Measurements from ENCODE around the gene TSHZ3.
A peak's percentile ranks its signal among the peaks of the same experiment; 100 is the strongest.

TSHZ3 gene, protein sequence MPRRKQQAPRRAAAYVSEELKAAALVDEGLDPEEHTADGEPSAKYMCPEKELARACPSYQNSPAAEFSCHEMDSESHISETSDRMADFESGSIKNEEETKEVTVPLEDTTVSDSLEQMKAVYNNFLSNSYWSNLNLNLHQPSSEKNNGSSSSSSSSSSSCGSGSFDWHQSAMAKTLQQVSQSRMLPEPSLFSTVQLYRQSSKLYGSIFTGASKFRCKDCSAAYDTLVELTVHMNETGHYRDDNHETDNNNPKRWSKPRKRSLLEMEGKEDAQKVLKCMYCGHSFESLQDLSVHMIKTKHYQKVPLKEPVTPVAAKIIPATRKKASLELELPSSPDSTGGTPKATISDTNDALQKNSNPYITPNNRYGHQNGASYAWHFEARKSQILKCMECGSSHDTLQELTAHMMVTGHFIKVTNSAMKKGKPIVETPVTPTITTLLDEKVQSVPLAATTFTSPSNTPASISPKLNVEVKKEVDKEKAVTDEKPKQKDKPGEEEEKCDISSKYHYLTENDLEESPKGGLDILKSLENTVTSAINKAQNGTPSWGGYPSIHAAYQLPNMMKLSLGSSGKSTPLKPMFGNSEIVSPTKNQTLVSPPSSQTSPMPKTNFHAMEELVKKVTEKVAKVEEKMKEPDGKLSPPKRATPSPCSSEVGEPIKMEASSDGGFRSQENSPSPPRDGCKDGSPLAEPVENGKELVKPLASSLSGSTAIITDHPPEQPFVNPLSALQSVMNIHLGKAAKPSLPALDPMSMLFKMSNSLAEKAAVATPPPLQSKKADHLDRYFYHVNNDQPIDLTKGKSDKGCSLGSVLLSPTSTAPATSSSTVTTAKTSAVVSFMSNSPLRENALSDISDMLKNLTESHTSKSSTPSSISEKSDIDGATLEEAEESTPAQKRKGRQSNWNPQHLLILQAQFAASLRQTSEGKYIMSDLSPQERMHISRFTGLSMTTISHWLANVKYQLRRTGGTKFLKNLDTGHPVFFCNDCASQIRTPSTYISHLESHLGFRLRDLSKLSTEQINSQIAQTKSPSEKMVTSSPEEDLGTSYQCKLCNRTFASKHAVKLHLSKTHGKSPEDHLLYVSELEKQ

DNA sequence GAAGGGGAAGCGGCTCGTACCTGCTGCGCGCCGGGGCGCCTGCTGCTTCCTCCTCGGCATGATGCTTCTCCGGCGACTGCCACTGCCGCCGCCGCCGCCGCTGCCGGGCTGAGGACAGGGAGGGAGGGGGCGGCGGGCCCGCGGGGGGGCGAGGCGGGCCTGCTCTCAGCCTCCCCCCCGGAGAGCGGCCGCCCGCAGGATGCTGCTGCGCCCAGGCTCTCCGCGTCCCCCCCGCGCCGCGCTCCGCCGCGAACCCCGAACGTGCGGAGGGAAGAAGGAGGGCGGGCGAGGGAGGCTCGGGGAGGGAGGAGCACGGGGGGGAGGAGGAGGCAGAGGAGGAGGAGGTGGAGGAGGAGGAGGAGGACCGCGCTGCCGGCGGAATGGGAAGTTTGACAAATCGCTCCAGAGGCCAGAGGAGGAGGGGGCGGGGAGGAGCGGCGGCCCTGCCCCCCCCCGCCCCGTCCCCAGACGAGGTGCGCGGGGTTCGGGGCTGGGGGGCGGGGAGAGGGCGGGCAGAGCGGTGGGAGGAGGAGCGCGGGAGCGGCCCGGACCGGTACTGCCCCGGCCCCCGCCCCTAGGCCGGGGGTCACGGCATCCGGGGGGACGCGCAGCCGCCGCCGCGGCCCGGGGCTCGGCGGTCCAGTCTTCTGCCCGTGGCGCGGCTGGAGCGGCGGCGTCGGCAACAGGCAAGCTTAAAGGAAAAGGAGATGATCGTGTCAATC lies at the start of gene TSHZ3:
Gene TSHZ3, minus strand, starts transcription at position 277 of the 722 bp plus-strand sequence. Its CDS starts 217 bp downstream, at position 60.
- DNase-seq, result peak; percentile 50

DNA sequence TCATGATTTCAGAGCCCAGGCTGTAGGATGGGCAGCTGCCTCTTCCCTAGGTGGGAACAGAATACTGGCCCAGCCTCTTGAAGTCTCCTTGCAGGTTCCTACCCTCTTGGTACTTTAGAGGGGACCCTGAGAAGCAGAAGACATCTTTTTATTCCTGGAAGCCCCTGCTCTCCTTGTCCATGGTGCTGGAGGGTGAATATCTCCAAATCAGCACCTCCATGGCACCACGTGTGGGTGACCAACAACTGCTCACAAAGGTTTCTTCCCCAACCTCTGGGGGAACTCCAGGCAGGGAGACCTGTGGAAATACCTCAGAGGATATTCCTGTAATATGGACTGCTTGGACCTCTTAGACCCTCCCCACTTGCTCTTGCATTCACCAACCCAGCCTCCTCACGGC lies 48.1 kb upstream of the TSHZ3 start:
- no peak for DNase-seq

DNA sequence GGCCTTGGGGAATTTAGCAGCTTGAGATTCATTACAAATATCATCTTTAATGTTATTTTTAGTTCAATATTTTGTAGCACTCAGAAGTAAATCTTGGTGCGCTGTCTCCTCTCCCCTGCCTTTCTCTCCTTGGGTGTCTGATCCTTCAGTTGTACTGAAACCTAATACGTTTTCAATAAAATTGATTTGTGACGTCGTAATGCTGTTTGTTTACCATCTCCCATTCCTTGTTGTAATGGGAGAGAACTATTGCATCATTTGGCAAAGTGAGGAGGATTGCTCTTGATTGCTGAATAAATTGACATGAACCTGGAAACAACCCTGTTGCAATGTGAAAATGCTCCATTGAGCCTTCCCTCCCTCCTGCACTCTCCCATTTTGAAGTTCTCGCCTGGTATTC lies 43.2 kb upstream of the TSHZ3 start:
- DNase-seq, result no peak

DNA sequence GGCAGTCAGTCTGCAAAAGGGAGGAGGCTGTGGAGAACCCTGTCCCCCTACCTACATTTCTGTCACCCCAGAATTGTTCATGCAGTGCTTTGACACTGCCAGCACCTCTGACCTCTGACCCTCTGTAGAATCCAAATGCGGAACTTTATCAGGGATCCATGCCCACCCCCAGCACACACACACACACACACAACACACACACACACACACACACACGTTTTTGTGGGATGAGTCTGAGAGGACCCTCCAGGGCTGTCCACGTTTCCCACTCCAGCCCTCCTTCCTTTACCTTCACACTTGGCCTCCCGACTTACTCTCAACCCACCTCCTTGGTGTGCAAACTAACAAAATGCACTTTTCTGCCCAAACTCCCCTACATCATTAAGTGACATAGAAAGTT lies 42.3 kb upstream of the TSHZ3 start:
- no peak for DNase-seq

DNA sequence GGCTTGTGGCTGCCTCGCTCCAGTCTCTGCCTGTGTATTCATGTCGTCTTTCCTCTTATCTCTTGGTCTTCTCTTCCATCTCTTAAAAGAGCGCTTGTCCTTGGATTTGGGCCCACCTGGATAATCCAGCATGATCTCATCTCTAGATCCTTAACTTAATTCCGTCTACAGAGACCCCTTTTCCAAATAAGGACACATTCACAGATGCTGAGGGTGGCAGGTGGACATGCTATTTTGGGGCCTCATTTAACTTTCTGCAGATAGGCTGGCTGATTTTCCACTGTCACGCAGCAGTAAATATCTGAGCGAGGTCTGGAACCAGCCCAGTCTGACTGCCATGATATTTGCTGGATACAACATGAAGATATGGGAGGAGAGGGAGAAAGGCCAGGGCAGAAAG lies 41.5 kb upstream of the TSHZ3 start:
- DNase-seq, result no peak

DNA sequence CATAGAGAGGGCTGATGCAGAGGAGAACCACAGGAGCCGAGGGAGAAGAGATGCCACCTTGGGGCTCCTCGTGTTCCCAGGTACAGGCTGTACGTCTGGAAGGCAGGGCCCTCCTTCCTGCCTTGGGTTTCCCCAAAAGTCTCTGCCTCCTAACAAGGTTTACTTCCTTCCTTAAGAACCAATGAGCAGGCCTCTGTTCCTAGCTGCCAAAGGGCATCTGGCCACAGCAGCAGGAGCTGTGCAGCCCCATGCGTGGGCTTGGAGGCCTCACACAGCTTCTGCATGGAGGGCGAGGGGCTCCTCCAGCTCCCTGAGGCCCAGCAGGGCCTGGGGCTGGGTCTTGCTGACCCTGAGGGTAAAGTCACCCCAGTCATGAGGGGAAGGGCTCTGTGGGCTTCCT lies 40.6 kb upstream of the TSHZ3 start:
- no peak for DNase-seq

DNA sequence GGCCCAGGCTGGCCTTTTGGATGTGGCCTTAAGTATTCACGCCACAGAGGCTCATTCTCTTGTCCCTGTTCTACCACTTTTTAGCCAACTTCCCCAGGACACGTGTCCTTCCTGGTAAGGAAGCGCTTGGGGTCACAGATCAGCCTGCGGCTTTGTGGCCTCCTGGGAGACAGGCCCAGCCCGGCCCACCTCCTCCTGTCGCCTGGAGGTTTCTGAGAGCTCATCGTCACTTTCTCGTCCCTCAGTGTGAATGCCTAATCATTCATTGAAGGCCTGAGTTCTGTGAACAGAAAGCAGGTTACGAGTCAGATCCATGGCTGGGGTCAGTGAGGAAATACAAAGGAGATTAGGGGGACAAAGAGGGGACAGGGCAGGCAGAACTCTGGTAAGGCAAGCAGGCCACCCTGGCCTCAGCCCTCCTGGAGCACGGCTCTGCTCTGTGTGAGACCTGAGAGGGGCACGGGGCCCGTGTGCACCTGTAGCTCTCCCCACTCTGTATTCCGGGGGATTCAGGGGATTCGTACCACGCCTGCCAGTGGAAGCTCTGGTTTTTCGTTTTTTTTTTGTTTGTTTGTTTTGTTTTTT lies 38.6 kb upstream of the TSHZ3 start:
- DNase-seq, result no peak

DNA sequence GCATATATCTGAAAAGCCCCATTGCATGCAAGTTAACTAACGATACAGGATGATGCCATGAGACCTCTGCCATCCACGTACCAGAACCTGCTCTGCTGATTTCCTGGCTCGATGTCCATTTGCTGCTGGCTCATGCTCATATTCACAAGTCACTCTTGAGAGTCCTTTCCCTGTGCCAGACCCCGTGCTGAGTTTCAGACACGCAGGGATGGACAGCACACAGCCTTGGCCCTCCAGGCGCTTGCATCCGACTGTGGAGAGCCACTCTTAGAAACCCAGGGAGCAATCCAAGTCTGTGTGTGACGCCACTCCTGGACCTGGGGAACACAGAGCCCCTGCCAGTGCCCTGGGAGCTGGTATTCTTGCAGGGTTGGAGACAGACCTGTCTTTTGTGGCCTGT lies 37.6 kb upstream of the TSHZ3 start:
- DNase-seq, result no peak

DNA sequence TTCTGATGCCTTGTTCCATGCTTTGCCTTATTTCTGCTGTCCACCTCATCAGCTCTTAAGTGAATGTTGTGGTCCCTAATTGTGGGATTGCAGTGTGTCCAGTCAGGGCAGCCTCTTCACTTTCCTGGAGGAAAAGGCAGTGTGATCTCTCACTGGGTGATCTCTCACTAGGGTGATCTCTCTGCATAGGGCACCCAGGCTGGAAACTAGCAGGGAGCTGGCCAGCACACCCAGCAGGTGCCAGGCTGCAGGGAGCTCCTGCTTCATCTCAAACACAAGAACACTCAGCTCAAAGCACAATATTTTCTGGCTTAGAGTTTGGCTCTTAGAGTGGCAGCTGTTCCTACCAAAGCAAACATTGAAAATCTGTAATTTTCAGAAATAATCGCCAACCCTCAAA lies 36.5 kb upstream of the TSHZ3 start:
- DNase-seq, result no peak

DNA sequence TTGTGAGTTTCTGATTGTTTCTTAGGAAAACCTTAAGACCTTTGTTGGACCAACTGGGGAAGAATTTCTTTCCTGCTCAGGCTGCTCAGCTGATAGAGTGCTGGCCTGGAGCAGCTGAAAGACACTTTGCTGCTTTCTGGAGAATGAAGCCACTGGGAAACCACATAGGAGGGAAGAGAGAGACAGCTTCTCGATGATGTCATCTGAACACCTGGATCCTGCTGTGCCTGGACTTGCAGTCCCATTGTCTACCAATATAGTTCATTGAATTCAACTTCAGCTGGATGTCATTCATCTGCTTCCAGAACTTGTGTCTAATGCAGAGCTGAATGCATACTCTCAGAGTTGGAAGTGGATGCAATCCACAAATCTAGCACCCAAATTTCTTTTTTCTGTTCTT lies 34.3 kb upstream of the TSHZ3 start:
- DNase-seq, result no peak

DNA sequence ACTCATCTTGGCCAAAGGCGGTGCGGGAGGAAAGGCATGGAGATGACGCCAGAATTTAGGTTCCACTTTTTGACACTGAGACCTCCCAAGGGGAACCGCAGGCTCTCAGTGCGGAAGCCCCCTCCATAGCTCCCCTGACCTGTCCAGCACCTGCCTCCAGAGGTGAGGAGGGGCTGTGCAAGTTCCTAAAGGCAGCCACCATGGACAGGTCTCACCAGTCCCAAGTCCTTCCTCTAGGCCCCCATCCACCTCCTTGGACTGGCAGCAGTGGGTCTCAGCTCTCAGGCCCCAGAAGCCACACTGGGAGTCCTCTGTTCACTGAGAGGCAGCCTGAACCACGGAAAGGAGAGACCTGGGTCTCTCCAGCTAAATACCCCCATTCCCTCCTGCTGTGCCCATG lies 31.6 kb upstream of the TSHZ3 start:
- no peak for DNase-seq

DNA sequence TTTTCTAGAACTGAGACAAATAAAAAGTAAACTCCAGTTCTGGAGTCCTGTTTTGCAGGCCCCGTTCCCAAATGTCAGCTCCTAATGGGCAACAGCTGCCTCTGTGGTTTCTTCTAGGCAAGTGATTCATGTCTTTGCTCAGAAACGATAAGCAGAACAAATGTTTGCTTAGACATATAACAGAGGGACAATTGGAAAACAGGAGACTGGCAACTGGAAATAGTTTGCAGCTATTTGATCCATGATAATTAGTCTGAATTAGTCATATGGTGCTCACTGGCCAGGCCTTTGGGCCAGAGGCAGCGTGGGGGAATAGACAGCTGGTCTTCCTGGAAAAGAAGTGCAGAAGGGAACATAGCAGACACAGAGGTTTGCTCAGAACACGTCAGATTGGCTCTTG lies 29.2 kb upstream of the TSHZ3 start:
- DNase-seq, result peak; percentile 76

DNA sequence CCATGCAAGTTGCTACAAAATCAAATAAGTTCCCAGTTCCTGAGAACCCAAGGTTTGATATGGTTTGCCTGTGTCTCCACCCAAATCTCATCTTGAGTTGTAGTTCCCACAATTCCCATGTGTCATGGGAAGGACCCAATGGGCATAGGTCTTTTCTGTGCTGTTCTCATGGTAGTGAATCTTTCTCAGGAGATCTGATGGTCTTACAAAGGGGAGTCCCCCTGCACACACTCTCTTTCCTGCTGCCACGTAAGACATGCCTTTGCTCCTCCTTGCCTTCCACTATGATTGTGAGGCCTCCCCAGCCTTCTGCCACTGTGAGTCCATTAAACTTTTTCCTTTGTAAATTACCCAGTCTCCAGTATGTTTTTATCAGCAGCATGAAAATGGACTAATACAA lies 28.5 kb upstream of the TSHZ3 start:
- DNase-seq, result no peak

DNA sequence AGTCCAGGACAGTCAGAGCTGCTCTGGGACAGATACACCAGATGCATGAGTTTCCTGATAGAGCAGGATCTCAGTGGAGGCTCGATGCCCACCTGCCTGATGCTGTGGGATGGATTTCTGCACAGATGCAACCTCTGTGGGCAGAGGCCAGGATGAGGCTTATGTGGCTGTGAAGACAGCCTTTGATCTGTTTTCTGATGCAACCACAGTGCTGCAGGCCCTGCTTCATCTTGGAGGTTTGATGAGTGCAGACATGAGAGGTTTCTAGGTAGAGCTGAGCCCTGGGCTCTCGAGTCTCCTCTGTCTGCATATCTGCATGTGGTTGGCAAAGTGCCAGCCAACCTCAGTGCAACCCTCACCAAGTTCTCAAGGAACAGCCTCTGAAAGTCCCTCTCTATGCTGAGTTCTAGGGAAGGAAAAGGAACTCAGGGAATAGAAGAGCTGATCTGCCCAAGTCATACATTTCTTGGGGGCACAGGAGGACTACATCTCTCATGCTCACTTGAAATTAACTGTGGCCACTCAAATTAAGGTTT lies 23.1 kb upstream of the TSHZ3 start:
- DNase-seq, result no peak

DNA sequence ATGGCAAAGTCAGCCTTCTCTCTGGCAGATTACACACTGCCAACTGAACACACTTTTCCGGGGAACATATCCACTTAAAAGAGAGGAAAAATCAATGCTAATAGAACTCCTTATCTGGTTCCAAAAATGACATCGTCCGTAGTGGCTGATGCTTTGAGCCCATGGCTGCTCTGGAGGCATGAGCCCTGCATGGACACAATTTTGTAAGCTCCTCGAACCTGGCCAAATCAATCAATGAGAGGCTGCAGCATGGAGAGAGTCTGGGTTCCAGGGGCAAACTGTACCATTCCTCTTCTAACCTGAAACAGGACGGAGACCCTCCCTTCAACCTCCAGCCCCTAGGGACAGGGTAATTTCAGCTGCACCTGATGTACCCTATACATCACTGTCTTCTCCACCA lies 21.0 kb upstream of the TSHZ3 start:
- DNase-seq, result no peak

DNA sequence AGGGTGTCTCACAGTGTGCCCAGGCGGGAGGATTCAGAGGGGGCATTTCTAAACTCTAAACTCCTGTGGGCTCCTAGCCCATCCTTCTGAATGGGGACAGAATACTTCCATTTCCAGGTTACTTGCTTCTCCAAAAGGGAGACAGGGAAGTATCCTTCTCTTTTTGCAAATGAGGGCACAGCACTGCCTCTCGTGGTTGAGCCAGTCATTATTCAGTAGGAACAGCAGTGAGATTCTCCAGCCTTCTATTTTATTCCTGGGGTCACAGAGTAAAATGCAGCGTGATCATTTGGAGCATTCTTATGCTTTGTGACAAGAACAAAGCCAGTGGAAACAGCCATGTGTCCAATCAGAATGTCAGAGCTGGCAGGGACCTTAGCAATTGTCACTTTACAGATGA lies 15.7 kb upstream of the TSHZ3 start:
- DNase-seq, result no peak

DNA sequence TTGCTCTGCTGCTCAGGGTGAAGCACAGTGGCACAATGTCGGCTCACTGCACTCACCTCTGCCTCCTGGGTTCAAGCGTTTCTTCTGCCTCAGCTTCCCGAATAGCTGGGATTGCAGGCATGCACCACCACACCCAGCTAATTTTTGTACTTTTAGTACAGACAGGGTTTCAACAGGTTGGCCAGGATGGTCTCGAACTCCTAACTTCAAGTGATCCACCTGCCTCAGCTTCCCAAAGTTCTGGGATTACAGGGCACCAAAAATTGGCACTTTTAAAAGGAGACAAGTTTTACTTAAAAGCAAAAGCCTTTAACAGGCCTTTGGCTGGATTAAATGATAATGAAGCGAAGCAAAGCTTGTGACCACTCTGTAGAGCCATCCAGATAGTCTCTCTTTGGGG lies 12.5 kb upstream of the TSHZ3 start:
- no peak for DNase-seq

DNA sequence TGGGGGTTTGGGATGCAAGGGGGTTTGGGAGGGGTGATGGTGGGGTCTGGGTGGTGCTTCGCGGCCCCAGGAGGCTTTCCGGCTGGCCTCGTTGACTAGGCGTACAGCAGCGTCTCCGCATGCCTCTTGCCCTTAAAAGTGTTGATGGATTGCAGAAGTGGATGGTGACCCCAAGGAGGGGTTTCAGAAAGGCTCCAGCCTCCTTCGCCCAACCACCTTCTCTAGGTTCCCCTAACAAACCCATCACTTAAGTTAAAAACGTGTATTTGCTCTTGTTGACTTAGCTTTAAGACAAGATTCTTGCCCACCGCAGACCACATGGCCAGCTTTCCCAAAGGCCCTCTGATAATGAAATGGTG lies 8.1 kb upstream of the TSHZ3 start:
- DNase-seq, result no peak

DNA sequence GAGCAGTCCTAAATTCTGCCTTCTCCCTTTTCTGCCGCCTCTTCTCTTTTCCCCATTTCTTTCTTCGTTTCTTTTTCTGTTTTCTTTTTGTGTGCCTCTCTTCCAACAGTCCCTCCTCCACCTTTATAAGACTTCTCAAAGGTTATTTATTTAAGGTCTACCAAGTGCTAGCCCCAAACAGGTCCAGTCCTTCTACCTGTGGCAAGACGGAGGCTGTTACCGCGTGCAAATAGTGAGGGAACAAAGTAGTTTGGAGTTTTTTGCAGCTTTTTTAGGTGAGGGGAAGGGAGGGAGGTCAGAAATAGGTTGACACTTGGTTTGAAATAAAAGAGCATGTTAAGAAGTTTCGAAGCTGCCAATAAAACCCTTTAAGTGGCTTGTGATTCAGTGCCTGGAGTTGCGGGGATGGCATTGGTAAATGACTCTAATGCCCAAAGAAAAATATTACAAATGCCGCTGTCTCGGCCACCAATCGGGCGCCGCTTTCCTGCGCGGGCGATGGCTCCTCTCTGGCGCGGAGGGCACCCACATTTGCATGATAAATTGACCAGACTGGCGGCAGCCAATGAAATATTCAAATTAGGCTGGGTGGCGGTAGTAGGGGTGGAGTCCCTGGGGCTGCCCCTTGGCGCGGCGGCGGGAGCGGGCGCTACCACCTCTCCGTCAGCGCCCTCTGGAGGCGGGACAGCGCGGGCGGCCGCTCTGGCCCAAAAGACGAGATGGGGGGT lies 7.5 kb upstream of the TSHZ3 start:
- no peak for DNase-seq

DNA sequence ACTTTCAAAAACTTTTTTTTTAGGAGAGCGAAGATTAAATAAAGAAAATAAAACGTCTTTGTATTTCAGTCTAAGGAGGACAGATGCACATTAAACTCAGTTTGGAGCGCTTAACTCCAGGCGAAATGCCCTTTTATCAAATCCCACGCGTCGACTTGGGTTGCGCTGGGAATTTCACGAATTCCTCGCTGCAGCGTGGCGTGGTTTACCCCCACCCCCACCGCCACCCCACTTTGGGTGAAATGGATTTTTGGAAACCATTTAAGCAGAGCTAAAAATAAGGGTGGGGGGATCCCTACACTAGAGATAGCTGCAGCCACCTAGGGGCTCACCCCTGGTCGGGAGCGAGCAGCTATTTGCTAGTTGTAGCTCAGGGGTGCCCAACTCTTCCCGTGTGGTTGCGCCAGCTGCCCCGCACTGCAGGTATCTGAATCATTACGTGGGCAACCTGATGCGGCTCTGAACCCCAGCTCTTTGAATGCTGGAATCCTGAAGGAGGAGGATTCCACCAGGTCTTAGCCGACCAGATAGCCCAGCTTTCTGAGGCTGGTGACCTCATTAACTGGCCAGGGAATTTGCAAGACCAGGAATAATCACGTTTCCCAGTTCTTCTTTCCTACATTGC lies 6.5 kb upstream of the TSHZ3 start:
- no peak for DNase-seq
